Epithelial cell of esophagus (primary cell): ENCODE measurements around the gene LRMDA.
A peak's percentile ranks its signal among the peaks of the same experiment; 100 is the strongest.

Experiments used
- DNase-seq: peaks from one replicate; pipeline ENCODE4 v3.0.0; 2010; ENCODE audit warnings: low read depth
- H3K4me3 ChIP-seq: 2 replicates; pipeline ENCODE4 v1.5.1; 2011; ENCODE audit warnings: mild to moderate bottlenecking, low read length, control low read depth
- CTCF ChIP-seq: IDR thresholded peaks from 2 replicates; pipeline ENCODE4 v1.5.1; 2011; ENCODE audit warnings: low read depth, mild to moderate bottlenecking, low read length, control low read depth, inconsistent platforms; ENCODE audit not compliant: insufficient read depth; ENCODE audit errors: missing control alignments

Gene LRMDA

GRCh38 chr10:75546004-75546403 is 114.6 kb downstream of the LRMDA start:
- no peak for TF ChIP-seq CTCF
- no peak for DNase-seq
- no peak overlapping the region for H3K4me3 ChIP-seq

- peak; percentile 21 for DNase-seq
- TF ChIP-seq CTCF, result no peak
- no peak overlapping the region for H3K4me3 ChIP-seq
Measured at GRCh38 chr10:75547391-75548298, 116.2 kb downstream of the LRMDA start.

GRCh38 chr10:75548356-75548755 is 116.9 kb downstream of the LRMDA start:
- no peak for TF ChIP-seq CTCF
- no peak for DNase-seq
- H3K4me3 ChIP-seq, result no peak overlapping the region

GRCh38 chr10:75550191-75550590 is 118.8 kb downstream of the LRMDA start:
- no peak for DNase-seq
- no peak overlapping the region for H3K4me3 ChIP-seq
- TF ChIP-seq CTCF, result no peak

- no peak for TF ChIP-seq CTCF
- DNase-seq, result no peak
- H3K4me3 ChIP-seq, result no peak overlapping the region
Measured at GRCh38 chr10:75552171-75552570, 120.7 kb downstream of the LRMDA start.

GRCh38 chr10:75553550-75553949 is 122.1 kb downstream of the LRMDA start:
- TF ChIP-seq CTCF, result no peak
- H3K4me3 ChIP-seq, result no peak overlapping the region
- DNase-seq, result no peak

GRCh38 chr10:75555323-75555722 is 123.9 kb downstream of the LRMDA start:
- no peak for TF ChIP-seq CTCF
- DNase-seq, result no peak
- H3K4me3 ChIP-seq, result no peak overlapping the region
